Stomach (tissue), 9 donors: ENCODE results near the gene TXNDC15. TPM values are rescaled to one million over a fixed set of nuclear protein-coding genes. Genes with fewer than 3 reads are reported as not detected.

Experiments
- DNase-seq, 2 donors: peaks; one replicate each; pipeline versions ENCODE4 v3.0.0 to v3.0.0-alpha.2; 2013 to 2019
- H3K27ac ChIP-seq, 5 donors: fragments of 200-600 bp in 4 of 5; sonication (generic) in 4 of 5; one replicate each; pipeline ENCODE4 v1.5.1; 2013 to 2019; ENCODE audit warnings: mild to moderate bottlenecking in 1 of 5, moderate library complexity in 1 of 5
- H3K27me3 ChIP-seq, 3 donors: fragments of 200-600 bp; sonication (generic); one replicate each; pipeline ENCODE4 v1.5.1; 2017 to 2019; ENCODE audit warnings: mixed run types in 1 of 3
- H3K36me3 ChIP-seq, 4 donors: fragments of 200-600 bp; sonication (generic); 1 replicate in 3 of 4; 2 replicates in 1 of 4; pipeline ENCODE4 v1.5.1; 2016 to 2019
- H3K4me1 ChIP-seq, 4 donors: fragments of 200-600 bp; sonication (generic); one replicate each; pipeline ENCODE4 v1.5.1; 2016 to 2019
- H3K4me3 ChIP-seq, 4 donors: fragments of 200-600 bp; sonication (generic) in 3 of 4; one replicate each; pipeline ENCODE4 v1.5.1; 2016 to 2019; ENCODE audit warnings: mild to moderate bottlenecking in 1 of 4
- H3K9me3 ChIP-seq, 4 donors: fragments of 200-600 bp; sonication (generic); one replicate each; pipeline ENCODE4 v1.5.1; 2016 to 2019
- EP300 ChIP-seq: sonication (generic); formaldehyde crosslinking; IDR thresholded peaks from one replicate; pipeline ENCODE4 v1.6.1; 2017; ENCODE audit warnings: antibody characterized with exemption
- POLR2A ChIP-seq, 4 donors: fragments of 450-650 bp; IDR thresholded peaks; one replicate each; pipeline ENCODE4 v1.6.1; 2016; ENCODE audit warnings: antibody characterized with exemption in 4 of 4, control low read depth in 2 of 4, mild to moderate bottlenecking in 1 of 4, moderate library complexity in 1 of 4
- POLR2AphosphoS5 ChIP-seq, 3 donors: sonication (generic); formaldehyde crosslinking; IDR thresholded peaks; one replicate each; pipeline ENCODE4 v1.6.1; 2016; ENCODE audit warnings: antibody characterized with exemption in 3 of 3
- WGBS, 5 donors: extraction: QIAGEN DNeasy Blood & Tissue Kit in 3 of 5; methylation state at CpG; one replicate each; pipeline versions ENCODE4 v1.1.5 to v1.1.7; 2013 to 2018; 5-methylcytosine and 5-hydroxymethylcytosine counted together
- intact Hi-C: fragments of 100-400 bp; cut with DNase I; formaldehyde crosslinking; loops from one replicate; pipeline ENCODE4 v1.15.1; 2023; ENCODE audit warnings: low total_unique reads
- polyA plus RNA-seq, 3 donors: library from polyadenylated mRNA; stranded (reverse); fragments of 200-250 nt; gene quantifications; one replicate each; pipeline ENCODE4 v1.2.3, GENCODE V29; 2013
- total RNA-seq, 5 donors: library from RNA; depleted of rRNA; stranded (reverse); fragments of >200 nt; gene quantifications; one replicate each; pipeline versions ENCODE4 v1.1.0 to v1.2.3, GENCODE V29; 2014 to 2016
- TF ChIP-seq, protein P1 (sequence below), 7 experiments: fragments of 450-650 bp in 4 of 7; fragments of 200-600 bp in 3 of 7; sonication (generic) in 3 of 7; IDR thresholded peaks; one replicate each; pipeline ENCODE4 v1.5.1; 2016 to 2019; ENCODE audit warnings: antibody characterized with exemption in 7 of 7, control low read depth in 2 of 7, mild to moderate bottlenecking in 1 of 7
- donor health status: healthy with polysubstance abuse.
- donor health status: Bipolar disorder and iron deficiency.
- donor health status: healthy.

TXNDC15 gene
- total and polyA plus RNA-seq, 8 donors, result 15.9 to 221 (median 39.4) TPM

GRCh38 chr5:134937526-134937925, 63.4 kb downstream of the TXNDC15 start:
- peaks cover 0 to 16% (median 0%) of the 10 kb centered on the region in 4 donors for H3K4me1 ChIP-seq
- peaks cover 0 to 43% (median 25%) of the 10 kb centered on the region in 4 donors for H3K36me3 ChIP-seq
- no peaks in the 10 kb centered on the region for H3K27me3 ChIP-seq
- peak in 1 of 2 donors; percentile 19 for DNase-seq
- 86 to 95% (median 93%) methylated on average over 8 of the region's 8 CpGs for WGBS, 5 donors
- H3K4me3 ChIP-seq, result no peak overlapping the region
- intact Hi-C loops, result no loop called here
- no peak for TF ChIP-seq POLR2A (IDR thresholded peaks at IDR 0.05)
- TF ChIP-seq POLR2AphosphoS5 (IDR thresholded peaks at IDR 0.05), result peak in 1 of 3 donors; percentile 18
- TF ChIP-seq, protein P1, sequence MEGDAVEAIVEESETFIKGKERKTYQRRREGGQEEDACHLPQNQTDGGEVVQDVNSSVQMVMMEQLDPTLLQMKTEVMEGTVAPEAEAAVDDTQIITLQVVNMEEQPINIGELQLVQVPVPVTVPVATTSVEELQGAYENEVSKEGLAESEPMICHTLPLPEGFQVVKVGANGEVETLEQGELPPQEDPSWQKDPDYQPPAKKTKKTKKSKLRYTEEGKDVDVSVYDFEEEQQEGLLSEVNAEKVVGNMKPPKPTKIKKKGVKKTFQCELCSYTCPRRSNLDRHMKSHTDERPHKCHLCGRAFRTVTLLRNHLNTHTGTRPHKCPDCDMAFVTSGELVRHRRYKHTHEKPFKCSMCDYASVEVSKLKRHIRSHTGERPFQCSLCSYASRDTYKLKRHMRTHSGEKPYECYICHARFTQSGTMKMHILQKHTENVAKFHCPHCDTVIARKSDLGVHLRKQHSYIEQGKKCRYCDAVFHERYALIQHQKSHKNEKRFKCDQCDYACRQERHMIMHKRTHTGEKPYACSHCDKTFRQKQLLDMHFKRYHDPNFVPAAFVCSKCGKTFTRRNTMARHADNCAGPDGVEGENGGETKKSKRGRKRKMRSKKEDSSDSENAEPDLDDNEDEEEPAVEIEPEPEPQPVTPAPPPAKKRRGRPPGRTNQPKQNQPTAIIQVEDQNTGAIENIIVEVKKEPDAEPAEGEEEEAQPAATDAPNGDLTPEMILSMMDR (IDR thresholded peaks at IDR 0.05), result no peak
- peak overlapping the region in 1 of 5 donors; percentile 52 for H3K27ac ChIP-seq
- no peaks in the 10 kb centered on the region for H3K9me3 ChIP-seq

GRCh38 chr5:134938030-134938429, 63.9 kb downstream of the TXNDC15 start:
- DNase-seq, result no peak
- TF ChIP-seq POLR2AphosphoS5 (IDR thresholded peaks at IDR 0.05) (no peak), EP300 (no peak), POLR2A (IDR thresholded peaks at IDR 0.05) (no peak)
- TF ChIP-seq, protein P1 (IDR thresholded peaks at IDR 0.05), result no peak
- WGBS, 5 donors, result 87 to 94% (median 89%) methylated on average over 6 of the region's 6 CpGs
- Histone ChIP-seq H3K4me1 (peaks cover 0 to 16% (median 0%) of the 10 kb centered on the region in 4 donors), H3K27ac (peak overlapping the region in 1 of 5 donors; percentile 52), H3K9me3 (no peaks in the 10 kb centered on the region), H3K36me3 (peaks cover 0 to 40% (median 22%) of the 10 kb centered on the region in 4 donors), H3K4me3 (no peak overlapping the region), H3K27me3 (no peaks in the 10 kb centered on the region)
- intact Hi-C loops, result no loop called here

DNA sequence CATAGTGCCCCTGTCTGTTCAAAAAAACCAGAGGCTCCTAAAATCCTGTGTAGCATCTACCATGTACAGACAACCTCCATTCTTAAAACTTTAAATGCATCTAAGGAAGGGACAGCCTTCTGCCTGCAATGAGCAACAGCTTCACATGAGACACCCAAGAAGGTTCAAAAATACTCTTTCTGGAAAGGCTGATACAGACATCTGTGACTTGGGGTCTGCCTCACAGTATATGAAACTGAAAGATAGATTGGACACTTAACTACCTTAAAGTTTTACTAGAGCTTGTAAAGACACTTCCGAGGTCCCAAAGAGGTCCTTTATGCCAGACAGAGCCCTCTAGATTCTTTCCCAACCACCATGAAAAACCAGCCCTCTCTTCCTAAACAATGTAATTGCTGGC, 65.3 kb downstream of the TXNDC15 start:
- TF ChIP-seq POLR2A (IDR thresholded peaks at IDR 0.05), result no peak
- TF ChIP-seq POLR2AphosphoS5 (IDR thresholded peaks at IDR 0.05), result no peak
- TF ChIP-seq EP300, result no peak
- intact Hi-C loops, result no loop called here
- H3K4me1 ChIP-seq, result peaks cover 0 to 30% (median 0%) of the 10 kb centered on the region in 4 donors
- no peak overlapping the region for H3K4me3 ChIP-seq
- H3K27ac ChIP-seq, result no peak overlapping the region
- 89 to 100% (median 98%) methylated on average over 1 of the region's 1 CpG for WGBS, 5 donors
- H3K9me3 ChIP-seq, result no peaks in the 10 kb centered on the region
- peaks cover 0 to 35% (median 16%) of the 10 kb centered on the region in 4 donors for H3K36me3 ChIP-seq
- H3K27me3 ChIP-seq, result no peaks in the 10 kb centered on the region
- DNase-seq, result no peak

DNA sequence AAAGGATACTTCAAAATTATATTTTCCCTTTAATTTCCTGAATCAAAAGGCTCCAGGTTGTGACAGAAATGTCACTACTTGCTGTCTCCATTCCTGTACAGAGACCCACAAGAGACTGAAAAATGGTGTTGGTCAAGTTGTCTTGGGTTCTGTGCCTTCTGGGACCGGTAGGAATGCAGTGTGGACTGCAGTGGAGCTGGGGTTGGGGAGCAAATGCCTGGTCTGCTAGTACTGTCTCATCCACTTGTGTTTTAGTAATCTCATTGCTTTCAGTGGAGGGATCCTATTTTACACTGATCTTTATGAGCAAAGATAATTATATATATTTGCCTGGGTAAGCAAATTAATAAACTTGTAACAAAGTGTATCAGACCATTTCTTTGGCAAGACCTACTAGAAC, 69.4 kb downstream of the TXNDC15 start:
- no peak overlapping the region for H3K27ac ChIP-seq
- 54 to 82% (median 81%) methylated on average over 1 of the region's 1 CpG for WGBS, 5 donors
- intact Hi-C loops, result no loop called here

GRCh38 chr5:134944630-134945029, 70.5 kb downstream of the TXNDC15 start:
- TF ChIP-seq, protein P1 (IDR thresholded peaks at IDR 0.05), result no peak
- no peak for TF ChIP-seq EP300
- TF ChIP-seq POLR2AphosphoS5 (IDR thresholded peaks at IDR 0.05), result no peak
- TF ChIP-seq POLR2A (IDR thresholded peaks at IDR 0.05), result no peak
- Histone ChIP-seq H3K27ac (no peak overlapping the region), H3K9me3 (no peaks in the 10 kb centered on the region), H3K4me1 (peaks cover 0 to 21% (median 6%) of the 10 kb centered on the region in 4 donors), H3K4me3 (no peak overlapping the region), H3K36me3 (peaks cover 0 to 11% (median 2%) of the 10 kb centered on the region in 4 donors), H3K27me3 (no peaks in the 10 kb centered on the region)
- intact Hi-C loops, result no loop called here
- no peak for DNase-seq
- 60 to 67% (median 65%) methylated on average over 1 of the region's 1 CpG for WGBS, 5 donors

More for the DNA sequence above, 69.4 kb downstream of the TXNDC15 start:
- Histone ChIP-seq H3K4me3 (no peak overlapping the region), H3K36me3 (peaks cover 0 to 12% (median 2%) of the 10 kb centered on the region in 4 donors), H3K4me1 (peaks cover 0 to 15% (median 1%) of the 10 kb centered on the region in 4 donors), H3K27me3 (no peaks in the 10 kb centered on the region), H3K9me3 (no peaks in the 10 kb centered on the region)
- no peak for DNase-seq
- TF ChIP-seq POLR2AphosphoS5 (IDR thresholded peaks at IDR 0.05) (no peak), EP300 (no peak)
